CD14-positive monocyte (primary cell): ENCODE data around the gene SELPLG. TPM values are rescaled to one million over a fixed set of nuclear protein-coding genes. Genes with fewer than 3 reads are reported as not detected.

Experiments used
- DNase-seq, 3 donors: peaks; one replicate each; pipeline ENCODE4 v3.0.0-alpha.2; 2011 to 2022
- H2AFZ ChIP-seq: 2 replicates; pipeline ENCODE4 v1.6.0; 2012; ENCODE audit warnings: mild to moderate bottlenecking, low read depth, low read length, inconsistent platforms; ENCODE audit not compliant: insufficient read depth, poor library complexity, severe bottlenecking
- H3K27ac ChIP-seq, 2 donors: 1 replicate in 1 of 2; 2 replicates in 1 of 2; pipeline ENCODE4 v1.5.1; 2012 to 2013; ENCODE audit warnings: low read length in 2 of 2, control low read depth in 1 of 2, inconsistent platforms in 1 of 2, low read depth in 1 of 2, mild to moderate bottlenecking in 1 of 2
- H3K27me3 ChIP-seq, 2 donors: one replicate each; pipeline versions ENCODE4 v1.6.0 to v1.6.1; 2011 to 2013; ENCODE audit warnings: low read length in 2 of 2; ENCODE audit not compliant: control insufficient read depth in 2 of 2, insufficient read depth in 2 of 2
- H3K36me3 ChIP-seq, 2 donors: replicated peaks in 1 of 2; 1 replicate in 1 of 2; 2 replicates in 1 of 2; pipeline versions ENCODE4 v1.5.1 to v1.6.1; 2012 to 2013; ENCODE audit warnings: low read length in 2 of 2, control low read depth in 1 of 2, inconsistent platforms in 1 of 2, mild to moderate bottlenecking in 1 of 2; ENCODE audit not compliant: insufficient read depth in 2 of 2, control insufficient read depth in 1 of 2
- H3K4me1 ChIP-seq, 2 donors: 1 replicate in 1 of 2; 2 replicates in 1 of 2; pipeline versions ENCODE4 v1.5.1 to v1.6.1; 2012 to 2013; ENCODE audit warnings: low read length in 2 of 2, control low read depth in 1 of 2, inconsistent platforms in 1 of 2, mild to moderate bottlenecking in 1 of 2, moderate library complexity in 1 of 2; ENCODE audit not compliant: insufficient read depth in 2 of 2, control insufficient read depth in 1 of 2
- H3K4me2 ChIP-seq: replicated peaks from 2 replicates; pipeline ENCODE3; 2012; ENCODE audit warnings: low read length, moderate library complexity, mild to moderate bottlenecking; ENCODE audit not compliant: poor library complexity, severe bottlenecking; ENCODE audit errors: extremely low read depth
- H3K4me3 ChIP-seq, 3 experiments: fragments of 200-600 bp in 1 of 3; sonication (generic) in 1 of 3; replicated peaks in 1 of 3; 1 replicate in 2 of 3; 2 replicates in 1 of 3; pipeline ENCODE4 v1.5.1; 2011 to 2013; ENCODE audit warnings: low read length in 3 of 3, mild to moderate bottlenecking in 3 of 3, control low read depth in 2 of 3, low read depth in 2 of 3, inconsistent platforms in 1 of 3, moderate library complexity in 1 of 3
- H3K79me2 ChIP-seq: 2 replicates; pipeline ENCODE4 v1.6.0; 2012; ENCODE audit warnings: mild to moderate bottlenecking, control low read depth, inconsistent platforms, low read length, moderate library complexity; ENCODE audit not compliant: insufficient read depth
- H3K9ac ChIP-seq: 2 replicates; pipeline ENCODE4 v1.6.0; 2017; ENCODE audit warnings: low read length, mild to moderate bottlenecking; ENCODE audit not compliant: insufficient read depth, poor library complexity, severe bottlenecking
- H3K9me3 ChIP-seq, 2 donors: replicated peaks in 1 of 2; 1 replicate in 1 of 2; 2 replicates in 1 of 2; pipeline versions ENCODE4 v1.5.1 to v1.6.1; 2012 to 2013; ENCODE audit warnings: low read length in 2 of 2, control low read depth in 1 of 2; ENCODE audit not compliant: control insufficient read depth in 1 of 2, insufficient read depth in 1 of 2
- H4K20me1 ChIP-seq: 2 replicates; pipeline ENCODE4 v1.6.0; 2012; ENCODE audit warnings: mild to moderate bottlenecking, low read length, control low read depth, moderate library complexity; ENCODE audit not compliant: insufficient read depth
- H3K27ac Mint-ChIP-seq, 7 donors: one replicate each; pipeline ENCODE4 v1.8.0; 2020; ENCODE audit warnings: mild to moderate bottlenecking in 7 of 7, mixed read lengths in 7 of 7, moderate library complexity in 6 of 7, inconsistent platforms in 2 of 7
- H3K27me3 Mint-ChIP-seq, 3 donors: one replicate each; pipeline ENCODE4 v1.8.0; 2021 to 2022; ENCODE audit warnings: low read depth in 3 of 3, mild to moderate bottlenecking in 3 of 3, mixed read lengths in 3 of 3, moderate library complexity in 3 of 3, inconsistent platforms in 1 of 3
- H3K36me3 Mint-ChIP-seq, 2 donors: one replicate each; pipeline ENCODE4 v1.8.0; 2020; ENCODE audit warnings: mixed read lengths in 2 of 2, inconsistent platforms in 1 of 2, mild to moderate bottlenecking in 1 of 2
- H3K4me1 Mint-ChIP-seq: one replicate; pipeline ENCODE4 v1.8.0; 2020; ENCODE audit warnings: mild to moderate bottlenecking, mixed read lengths
- H3K4me3 Mint-ChIP-seq, 2 donors: one replicate each; pipeline ENCODE4 v1.8.0; 2020; ENCODE audit warnings: mild to moderate bottlenecking in 2 of 2, mixed read lengths in 2 of 2, moderate library complexity in 1 of 2
- H3K9me3 Mint-ChIP-seq, 7 donors: one replicate each; pipeline ENCODE4 v1.8.0; 2020 to 2022; ENCODE audit warnings: mixed read lengths in 7 of 7, mild to moderate bottlenecking in 6 of 7, moderate library complexity in 6 of 7, inconsistent platforms in 2 of 7
- CTCF ChIP-seq: fragments of 200-600 bp; IDR thresholded peaks from one replicate; pipeline ENCODE4 v1.8.0; 2022; ENCODE audit warnings: antibody characterized with exemption, mild to moderate bottlenecking
- WGBS: methylation state at CpG from one replicate; pipeline ENCODE4 v1.1.5; 2013; ENCODE audit warnings: missing lambda C conversion rate; ENCODE audit not compliant: insufficient coverage; 5-methylcytosine and 5-hydroxymethylcytosine counted together
- intact Hi-C, 2 donors: fragments of 100-400 bp; cut with micrococcal nuclease; formaldehyde crosslinking; loops; one replicate each; pipeline versions ENCODE4 v1.15.0 to v1.15.1; 2023
- polyA plus RNA-seq, 3 donors: library from polyadenylated mRNA; depleted of rRNA in 1 of 3; unstranded in 2 of 3; stranded (reverse) in 1 of 3; fragments of 300-500 nt in 2 of 3; fragments of >200 nt in 1 of 3; fragmentation: Illumina TruSeq in 2 of 3; gene quantifications; 1 replicate in 2 of 3; 2 replicates in 1 of 3; pipeline ENCODE4 v1.2.3, GENCODE V29; 2012 to 2021

SELPLG gene
- polyA plus RNA-seq, 3 donors = 193 to 349 (median 247) TPM

GRCh38 chr12:108608616-108609015 lies 25.1 kb downstream of the SELPLG start:
- Mint-ChIP-seq H3K4me3 (no peak overlapping the region), H3K27me3 (peaks cover 9 to 19% (median 18%) of the 10 kb centered on the region in 3 donors), H3K4me1 (no peaks in the 10 kb centered on the region), H3K36me3 (no peaks in the 10 kb centered on the region), H3K27ac (no peak overlapping the region), H3K9me3 (peaks cover 0 to 3% (median 0%) of the 10 kb centered on the region in 7 donors)
- Histone ChIP-seq H3K36me3 (no peaks in the 10 kb centered on the region), H3K27ac (no peak overlapping the region), H3K9me3 (no peaks in the 10 kb centered on the region), H3K79me2 (no peaks in the 10 kb centered on the region), H3K4me1 (no peaks in the 10 kb centered on the region), H2AFZ (no peak overlapping the region), H3K4me2 (no peak overlapping the region), H4K20me1 (no peaks in the 10 kb centered on the region), H3K27me3 (peaks cover 0 to 5% of the 10 kb centered on the region in 2 donors), H3K9ac (no peak overlapping the region), H3K4me3 (no peak overlapping the region)
- 70% methylated on average over 4 of the region's 5 CpGs for WGBS
- DNase-seq = no peak
- intact Hi-C loops = no loop called here
- no peak for TF ChIP-seq CTCF

- TF ChIP-seq CTCF = no peak
- Histone ChIP-seq H3K27ac (no peak overlapping the region), H3K4me1 (no peaks in the 10 kb centered on the region), H3K79me2 (no peaks in the 10 kb centered on the region), H3K27me3 (peaks cover 0 to 5% of the 10 kb centered on the region in 2 donors), H4K20me1 (no peaks in the 10 kb centered on the region), H3K36me3 (no peaks in the 10 kb centered on the region), H2AFZ (no peak overlapping the region), H3K4me2 (no peak overlapping the region), H3K9me3 (no peaks in the 10 kb centered on the region), H3K9ac (no peak overlapping the region), H3K4me3 (no peak overlapping the region)
- no peaks in the 10 kb centered on the region for H3K36me3 Mint-ChIP-seq
- H3K9me3 Mint-ChIP-seq = peaks cover 0 to 3% (median 0%) of the 10 kb centered on the region in 7 donors
- no peak overlapping the region for H3K4me3 Mint-ChIP-seq
- H3K27me3 Mint-ChIP-seq = peaks cover 9 to 19% (median 18%) of the 10 kb centered on the region in 3 donors
- no peaks in the 10 kb centered on the region for H3K4me1 Mint-ChIP-seq
- WGBS = 96% methylated on average over 8 of the region's 10 CpGs
- DNase-seq = no peak
- no peak overlapping the region for H3K27ac Mint-ChIP-seq
- intact Hi-C loops = no loop called here
Observed at GRCh38 chr12:108607981-108608600, 25.6 kb downstream of the SELPLG start.
